GM19438 (cell line): ENCODE results near the gene OXER1.

ENCODE experiments used
- ATAC-seq: cut with Tn5 transposase; IDR thresholded peaks from one replicate; pipeline ENCODE4 v1.9.1; 2021; ENCODE audit warnings: low read depth; ENCODE audit not compliant: unreplicated experiment

Gene OXER1, protein sequence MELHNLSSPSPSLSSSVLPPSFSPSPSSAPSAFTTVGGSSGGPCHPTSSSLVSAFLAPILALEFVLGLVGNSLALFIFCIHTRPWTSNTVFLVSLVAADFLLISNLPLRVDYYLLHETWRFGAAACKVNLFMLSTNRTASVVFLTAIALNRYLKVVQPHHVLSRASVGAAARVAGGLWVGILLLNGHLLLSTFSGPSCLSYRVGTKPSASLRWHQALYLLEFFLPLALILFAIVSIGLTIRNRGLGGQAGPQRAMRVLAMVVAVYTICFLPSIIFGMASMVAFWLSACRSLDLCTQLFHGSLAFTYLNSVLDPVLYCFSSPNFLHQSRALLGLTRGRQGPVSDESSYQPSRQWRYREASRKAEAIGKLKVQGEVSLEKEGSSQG

DNA sequence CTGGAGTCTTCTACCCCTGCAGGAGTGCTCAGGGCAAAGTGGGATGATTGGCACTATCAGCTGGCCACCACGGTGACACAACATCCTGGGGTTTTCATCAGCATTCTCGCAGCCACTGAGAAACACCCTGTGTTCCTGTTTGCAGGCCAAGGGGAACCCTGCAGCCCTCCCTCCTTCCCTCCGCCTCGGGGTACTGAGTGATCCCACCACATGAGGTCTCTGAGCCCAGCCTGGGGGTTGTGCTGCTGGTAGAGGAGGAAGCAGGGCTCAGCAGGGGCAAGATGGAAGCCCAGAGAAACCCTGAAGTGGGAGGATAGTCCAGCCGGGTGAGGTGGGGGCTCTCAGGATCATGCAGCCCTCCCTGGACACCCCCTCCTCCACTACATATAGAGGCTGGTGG is at the start of gene OXER1:
OXER1 (minus strand) TSS at position 40 of the 400 bp plus-strand sequence. CDS start 73 bp downstream, outside the sequence.
- ATAC-seq, result no peak

DNA sequence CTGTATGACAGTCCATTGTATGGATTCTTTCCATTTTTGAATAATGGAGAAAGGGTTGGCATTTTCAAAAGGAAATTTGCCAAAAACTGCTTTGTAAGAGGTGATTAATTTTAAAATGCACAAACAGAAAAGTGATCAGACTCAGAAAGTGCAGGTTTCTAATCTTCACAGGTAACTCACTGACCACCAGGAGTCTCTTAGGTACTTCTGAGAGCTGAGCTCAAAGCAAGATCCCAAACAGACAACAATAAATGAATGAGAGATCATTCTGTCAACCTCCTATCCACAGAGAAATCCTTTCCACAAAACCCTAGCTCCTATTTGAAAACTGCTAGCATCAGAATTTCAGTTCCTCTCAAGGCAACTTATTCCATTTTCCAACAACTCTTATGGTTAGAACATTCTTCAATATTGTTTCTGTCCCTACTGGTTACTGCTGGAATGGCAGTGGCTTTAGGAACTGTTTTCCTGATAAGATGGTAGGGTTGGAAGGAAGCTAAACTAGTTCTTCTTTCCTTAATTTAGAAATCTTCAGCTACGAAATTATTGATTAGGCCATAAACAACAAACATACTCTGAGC is 49.1 kb upstream of the OXER1 start:
- no peak for ATAC-seq

DNA sequence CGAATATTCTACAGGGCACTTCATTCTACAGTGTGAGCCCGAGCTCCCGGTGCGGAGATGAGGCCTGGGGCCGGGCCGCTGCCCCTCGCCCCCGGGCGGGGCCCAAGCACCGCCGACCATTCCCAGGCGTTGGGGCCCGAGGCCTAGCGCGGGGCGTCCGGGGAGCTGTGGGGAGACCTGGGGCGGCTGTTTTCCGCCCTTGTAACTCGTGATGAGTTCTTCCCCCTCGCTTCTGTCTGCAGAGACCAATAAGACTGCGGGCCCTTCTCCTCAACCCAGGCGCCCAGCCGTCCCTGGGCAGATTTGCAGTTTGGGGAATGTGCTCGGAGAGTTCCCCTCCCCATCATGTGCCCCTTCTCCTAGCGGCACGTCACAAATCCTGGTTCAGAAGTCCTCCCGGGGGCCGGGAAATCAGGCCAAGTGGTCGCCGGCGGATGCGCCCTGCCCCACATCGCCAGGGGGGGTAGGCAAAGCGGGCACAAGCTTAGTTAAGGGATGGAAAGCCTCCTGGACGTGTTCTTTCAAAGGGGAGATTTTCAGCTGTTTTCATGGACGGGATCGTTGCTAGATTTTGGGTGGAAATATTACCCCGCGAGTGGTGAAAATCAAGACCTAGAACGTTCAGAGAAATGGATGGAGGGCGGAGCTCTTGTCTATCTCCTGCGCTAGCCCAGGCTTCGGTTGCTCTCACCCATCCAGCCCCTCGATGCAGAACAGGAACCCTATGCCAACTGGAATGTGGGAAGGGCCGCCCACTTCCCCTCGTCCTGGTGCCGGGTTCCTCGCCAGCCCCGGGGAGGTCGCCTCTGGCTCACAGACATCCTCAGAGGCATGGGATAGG is 47.3 kb upstream of the OXER1 start:
- ATAC-seq, result peak; percentile 8

DNA sequence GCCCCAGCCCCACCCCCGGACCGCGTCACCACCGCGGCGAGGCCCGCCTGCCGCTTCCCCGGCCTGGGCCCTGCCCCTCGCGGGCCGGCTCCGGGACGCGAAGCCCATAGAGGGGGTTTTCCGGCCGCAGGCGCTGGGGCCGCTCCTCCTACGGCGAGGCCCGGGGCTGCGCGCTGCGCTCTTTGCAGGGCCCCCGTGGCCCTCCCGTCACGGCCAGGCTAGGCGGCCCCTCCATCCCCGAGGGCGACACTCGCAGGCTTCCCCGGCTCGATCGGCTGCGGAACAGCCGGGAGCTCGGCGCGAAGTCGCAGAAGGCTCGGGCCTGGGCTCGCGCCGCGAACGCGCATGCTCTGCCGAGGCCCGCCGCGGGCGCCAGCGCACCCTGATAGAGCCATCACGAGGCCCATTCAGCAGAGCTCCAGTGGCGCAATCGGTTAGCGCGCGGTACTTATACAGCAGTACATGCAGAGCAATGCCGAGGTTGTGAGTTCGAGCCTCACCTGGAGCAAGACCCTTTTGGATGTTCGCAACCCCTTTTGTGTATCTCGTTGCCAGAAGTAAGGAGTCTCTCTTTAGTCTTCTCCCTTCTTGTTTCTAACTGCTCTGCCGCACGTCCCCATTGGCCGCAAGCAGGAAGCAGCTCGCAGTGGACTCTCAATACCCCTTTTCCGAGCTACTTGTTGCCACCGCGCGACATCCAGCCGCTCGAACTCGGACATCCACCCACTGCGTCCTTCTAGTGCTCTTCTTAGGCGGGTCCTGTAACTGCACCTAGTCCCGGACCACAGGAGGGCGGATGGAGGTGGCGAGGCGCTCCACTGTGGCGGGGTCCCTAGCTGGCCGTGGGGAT is 46.4 kb upstream of the OXER1 start:
- peak; percentile 61 for ATAC-seq

DNA sequence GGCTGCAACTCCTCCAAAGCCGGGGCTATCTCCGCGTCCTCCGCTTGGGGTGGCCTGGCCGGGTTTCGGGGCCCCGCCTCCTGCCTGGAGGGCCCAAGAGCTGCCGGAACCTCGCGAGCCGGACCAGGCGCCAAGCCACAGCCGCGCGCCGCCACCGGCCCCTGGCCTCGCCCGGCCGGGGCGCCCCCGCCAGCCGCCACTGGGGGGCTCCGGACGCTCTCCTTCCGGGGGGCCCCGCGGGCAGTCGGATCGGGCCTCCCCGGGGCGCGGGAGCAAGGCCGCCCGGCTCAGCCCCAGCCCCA is 45.8 kb upstream of the OXER1 start:
- peak; percentile 54 for ATAC-seq

DNA sequence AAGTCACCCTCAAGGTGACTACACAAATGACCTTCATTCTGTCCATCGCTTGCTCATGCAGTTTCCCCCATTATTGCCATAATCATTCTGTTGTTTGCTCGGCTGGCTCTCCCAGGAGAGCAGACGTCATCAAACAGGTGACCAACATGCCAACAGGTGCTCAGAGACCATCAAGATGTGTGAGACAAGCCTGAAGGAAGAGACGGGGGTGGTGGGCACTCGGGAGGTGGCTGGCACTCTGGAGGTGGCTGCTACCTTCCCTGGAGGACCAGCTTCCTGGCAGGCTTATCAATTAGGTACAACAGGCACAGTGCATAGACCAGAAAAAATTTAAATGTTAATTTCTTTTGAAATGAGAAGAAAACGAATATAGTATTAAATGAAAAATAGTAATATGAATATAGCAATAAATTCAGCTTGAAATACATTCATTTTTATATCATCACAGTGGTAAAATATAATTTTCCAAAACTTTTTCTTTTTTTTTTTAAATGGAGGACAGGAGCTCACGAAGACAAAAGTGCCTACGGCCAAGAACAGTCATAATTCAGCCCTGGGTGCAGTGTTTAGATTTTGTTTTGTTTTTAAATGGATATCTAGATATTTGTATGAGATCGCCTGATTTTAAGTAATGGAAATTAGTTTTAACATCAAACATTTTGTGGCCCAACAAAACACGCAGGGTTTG is 45.3 kb upstream of the OXER1 start:
- ATAC-seq, result no peak

DNA sequence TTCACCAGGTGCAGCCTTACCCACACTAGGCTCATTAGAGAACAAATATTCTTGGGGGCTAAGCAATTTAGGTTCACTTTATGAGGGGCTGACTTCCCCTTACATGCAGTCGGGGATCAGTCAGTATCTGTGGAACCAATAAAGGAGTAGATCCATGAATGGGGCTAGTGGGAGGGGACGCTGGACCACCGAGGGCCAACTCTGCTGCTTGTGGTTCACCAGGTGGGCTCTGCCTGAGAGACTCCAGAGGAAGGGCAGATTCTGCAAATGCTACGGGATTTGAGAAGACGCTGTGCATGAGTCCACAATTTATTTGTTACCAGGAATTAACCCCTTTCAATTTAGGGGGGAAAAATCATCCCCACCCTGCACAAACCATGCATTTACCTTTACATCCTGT is 44.4 kb upstream of the OXER1 start:
- no peak for ATAC-seq

DNA sequence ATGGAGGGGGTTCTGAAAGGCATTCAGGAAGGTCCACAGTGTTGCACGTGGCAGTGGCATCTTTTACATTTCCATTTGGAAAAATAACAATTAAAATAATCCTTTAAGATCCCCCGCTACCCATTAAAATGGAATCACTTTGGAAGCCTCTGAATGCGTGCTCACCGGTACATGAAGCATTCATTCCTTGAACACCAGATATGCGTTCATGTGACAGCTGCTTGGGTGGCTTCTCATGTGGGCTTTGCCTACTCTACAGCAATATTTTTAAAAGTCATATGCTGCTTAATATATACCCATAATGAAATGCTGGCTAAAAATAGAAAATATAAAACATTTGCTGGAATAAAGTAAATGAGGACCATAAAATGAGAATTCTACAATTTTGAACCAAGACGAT is 42.9 kb upstream of the OXER1 start:
- no peak for ATAC-seq

DNA sequence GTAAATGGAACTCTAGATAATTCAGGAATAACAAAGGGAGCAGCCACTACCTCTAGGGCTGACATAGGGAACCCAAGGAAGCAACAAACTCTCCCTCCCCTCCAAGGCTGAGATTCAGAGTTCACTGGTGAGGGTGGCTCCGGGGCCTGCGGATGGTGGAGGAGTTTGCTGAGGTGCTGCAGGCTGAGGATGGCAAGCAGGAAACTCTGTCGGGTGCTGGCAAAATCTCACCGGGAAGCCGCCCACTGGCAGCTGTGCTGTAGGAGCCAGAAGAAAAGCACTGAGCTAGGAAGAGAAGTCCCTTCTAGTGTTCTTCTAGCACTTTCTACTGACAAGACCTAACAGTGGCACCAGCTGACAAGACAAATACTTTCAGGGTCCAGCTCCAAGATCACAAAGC is 41.0 kb upstream of the OXER1 start:
- no peak for ATAC-seq

DNA sequence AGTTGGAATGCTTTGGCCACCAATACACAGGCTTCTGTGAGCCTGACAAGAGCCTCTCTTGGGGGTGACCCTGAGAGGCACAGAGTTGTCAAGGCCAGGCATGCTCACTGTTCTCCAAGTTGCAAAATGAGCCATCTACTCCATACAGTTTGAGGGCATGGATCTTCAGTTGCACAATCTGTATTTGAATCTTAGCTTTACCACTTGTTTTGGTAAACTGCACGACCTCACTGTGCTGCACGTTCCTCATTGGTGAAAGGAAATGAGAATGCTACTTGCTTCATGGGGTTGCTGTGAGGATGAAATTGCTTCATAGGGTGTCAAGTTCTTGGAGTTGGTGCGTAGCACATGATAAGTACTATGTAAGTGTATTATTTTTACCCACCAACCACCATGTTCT is 40.4 kb upstream of the OXER1 start:
- ATAC-seq, result no peak

DNA sequence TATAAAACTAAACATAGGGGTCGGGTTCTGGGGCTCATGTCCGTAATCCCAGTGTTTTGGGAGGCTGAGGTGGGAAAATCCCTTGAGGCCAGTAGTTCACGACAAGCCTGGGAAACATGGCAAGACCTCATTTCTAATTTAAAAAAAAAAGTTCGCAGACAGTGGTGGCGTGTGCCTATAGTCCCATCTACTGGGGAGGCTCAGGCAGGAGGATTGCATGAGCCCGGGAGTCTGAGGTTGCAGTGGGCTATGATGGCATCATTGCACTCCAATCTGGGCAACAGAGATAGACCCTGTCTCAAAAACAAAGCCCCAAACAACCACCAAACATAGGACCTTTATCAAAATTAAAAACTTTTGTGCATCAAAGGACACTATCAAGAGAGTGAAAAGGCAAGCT is 38.2 kb upstream of the OXER1 start:
- no peak for ATAC-seq

DNA sequence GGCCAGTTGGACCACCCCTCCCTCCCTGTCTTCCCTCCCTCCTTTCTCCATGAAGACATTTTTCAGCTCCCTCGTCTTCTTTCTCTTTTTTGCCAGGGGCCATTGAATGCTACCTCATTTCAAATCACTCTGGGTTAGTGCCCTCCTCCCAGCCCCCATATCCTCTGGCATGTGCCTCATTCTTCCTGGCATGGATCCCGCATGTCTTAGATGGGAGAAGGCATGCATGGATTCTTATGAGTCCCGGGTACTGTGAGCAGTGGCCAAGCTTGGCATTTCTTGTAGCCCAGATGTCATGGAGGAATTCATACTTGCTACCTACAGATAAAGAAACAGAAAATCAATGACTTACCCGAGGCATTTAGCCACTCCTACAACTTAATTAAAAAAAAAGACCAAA is 37.4 kb upstream of the OXER1 start:
- no peak for ATAC-seq

DNA sequence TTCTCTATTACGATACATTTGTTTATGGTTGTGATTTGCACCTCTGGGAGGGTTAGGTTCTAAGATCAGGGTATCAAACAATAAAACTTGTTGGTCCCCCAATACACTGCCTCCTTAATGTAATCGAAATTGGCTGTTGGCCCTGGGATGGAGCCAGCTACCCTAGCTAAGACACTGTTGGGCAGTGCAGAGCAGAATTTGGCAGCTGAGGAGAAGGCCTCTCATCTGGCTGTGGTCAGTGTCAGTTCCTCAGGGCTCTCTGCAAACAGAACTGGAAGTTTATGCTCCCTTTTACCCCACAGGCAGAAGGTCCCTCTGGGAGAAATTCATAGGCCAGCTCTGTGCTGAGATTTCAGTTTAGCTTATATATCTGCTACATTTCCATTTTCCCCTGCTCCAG is 37.0 kb upstream of the OXER1 start:
- ATAC-seq, result no peak

DNA sequence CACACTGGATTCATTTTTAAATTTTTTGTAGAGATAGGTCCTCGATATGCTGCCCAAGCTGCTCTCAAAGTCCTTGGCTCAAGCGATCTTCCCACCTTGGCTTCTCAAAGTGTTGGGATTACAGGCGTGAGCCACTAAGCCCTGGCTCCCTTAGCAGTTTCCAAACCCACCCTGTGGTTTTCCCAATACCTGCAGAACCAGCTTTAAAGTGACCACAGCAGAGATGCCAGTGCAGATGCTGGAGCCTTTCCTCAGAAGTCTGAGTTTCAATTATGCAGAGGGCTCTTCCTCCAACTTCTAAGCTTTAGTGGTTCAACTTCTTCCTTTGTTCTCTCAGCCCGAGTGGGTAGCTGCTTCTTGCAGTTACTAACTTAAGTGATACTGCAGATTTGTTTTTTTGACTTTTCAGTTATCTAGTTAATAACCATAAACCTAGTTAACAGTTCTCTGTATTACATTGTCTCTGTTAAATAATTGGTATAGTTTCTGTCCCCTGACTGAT is 36.6 kb upstream of the OXER1 start:
- ATAC-seq, result no peak

DNA sequence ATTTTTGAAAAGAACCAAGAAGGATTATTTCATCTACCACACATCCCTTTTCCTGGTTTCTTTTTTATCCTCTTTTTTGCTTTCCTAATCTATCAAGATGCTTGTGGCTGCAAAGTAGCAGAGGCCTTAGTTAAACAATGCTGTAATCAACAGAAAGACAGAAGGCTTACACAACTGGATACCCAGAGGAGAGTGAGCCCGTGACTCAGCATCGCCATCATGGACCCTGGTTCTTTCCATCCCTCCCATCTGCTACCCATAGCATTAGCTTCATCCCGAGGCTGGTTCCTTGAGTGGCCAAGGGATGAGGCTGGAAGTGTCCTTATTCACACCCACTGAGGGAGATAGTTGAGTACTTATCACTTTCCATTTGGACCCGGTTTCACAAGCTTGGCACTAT is 35.9 kb upstream of the OXER1 start:
- ATAC-seq, result no peak

DNA sequence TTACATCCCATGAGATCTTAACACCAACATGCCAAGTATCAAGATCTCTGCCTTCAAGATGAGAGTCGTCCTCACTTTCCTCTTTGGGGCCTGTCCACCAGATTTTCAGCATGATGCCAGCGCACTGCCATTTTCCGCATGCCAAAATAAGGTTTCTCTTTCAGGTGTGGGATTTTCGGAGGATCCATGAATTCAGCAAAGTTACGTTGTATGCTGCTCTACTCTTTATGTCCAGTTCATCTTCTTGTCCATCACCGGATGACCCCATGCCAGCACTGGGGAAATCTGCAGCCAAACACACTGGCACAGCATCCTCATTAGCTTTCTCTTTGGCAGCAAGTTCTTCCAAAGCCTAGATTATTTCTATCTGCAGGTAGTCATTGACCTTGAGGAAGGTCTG is 33.3 kb upstream of the OXER1 start:
- no peak for ATAC-seq

DNA sequence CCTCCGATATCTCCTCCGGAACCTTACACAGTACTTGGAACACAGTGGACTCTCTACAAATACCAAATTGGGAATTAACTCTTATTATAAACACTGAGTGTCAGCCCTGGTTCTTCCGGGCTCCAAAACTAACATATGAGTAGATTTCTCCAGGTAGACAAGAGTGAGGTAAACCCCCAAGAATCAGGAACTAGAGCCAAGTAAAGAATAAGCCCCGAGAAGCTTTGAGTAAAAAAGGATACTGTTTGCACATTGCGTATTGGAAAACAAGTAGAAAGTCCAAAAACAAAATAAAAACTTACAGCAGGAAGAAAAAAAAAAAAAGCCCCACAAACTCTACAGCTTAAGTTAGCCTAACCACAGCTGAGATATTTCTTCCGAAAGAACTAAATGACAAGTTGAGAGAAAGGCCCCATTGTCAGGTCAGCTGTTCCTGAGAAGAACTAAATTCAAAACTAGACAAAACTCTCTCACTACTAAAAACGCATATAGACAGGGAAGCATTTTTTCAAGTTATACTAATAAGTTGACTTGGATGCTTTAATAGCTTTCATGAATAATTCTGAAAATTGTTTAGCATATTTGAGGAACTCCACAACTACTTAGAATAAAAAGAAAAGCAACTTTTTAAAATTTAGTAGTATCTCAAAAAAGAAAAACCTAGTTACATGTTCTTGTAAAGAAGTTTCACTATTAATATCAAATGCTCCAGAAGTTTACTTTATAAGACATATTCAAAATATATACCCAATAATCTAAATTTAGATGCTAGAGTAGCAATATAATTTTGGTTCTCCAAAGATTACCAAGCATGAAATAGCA is 32.7 kb upstream of the OXER1 start:
- ATAC-seq, result peak; percentile 30

DNA sequence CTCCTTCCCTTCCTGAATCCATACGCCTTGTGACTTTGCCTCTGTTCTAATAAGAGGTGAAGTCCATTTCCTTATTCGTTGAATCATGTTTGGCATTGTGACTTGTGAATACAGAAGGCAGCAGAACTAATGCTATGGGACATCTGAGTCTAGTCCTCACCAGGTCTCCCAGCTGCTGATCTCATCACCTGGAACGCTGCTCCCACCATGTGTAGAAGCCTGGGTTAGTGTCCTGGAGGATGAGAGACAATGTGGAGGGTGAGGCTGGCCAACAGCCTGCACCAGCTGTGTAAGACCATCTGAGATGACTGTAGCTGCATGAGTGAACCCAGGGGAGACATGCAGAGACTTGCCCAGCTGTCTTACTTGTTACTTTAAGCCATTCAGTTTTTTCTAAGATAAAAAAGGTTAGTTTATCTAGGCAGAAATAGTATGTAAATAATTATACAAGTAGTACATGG is 31.9 kb upstream of the OXER1 start:
- no peak for ATAC-seq

DNA sequence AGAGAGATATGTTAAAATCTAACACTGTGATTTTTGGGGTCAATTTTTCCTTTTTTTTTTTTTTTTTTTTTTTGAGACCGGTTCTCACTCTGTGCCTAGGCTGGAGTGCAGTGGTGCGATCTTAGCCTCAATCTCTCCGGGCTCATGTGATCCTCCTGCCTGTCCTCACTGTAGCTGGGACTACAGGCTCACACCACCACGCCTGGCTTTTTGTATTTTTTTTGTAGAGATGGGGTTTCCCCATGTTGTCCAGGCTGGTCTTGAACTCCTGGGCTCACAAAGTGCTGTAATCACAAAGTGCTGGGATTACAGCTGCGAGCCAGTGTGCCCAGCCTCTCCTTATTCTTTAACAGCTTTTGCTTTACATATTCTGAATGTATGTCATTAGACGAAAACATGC is 31.3 kb upstream of the OXER1 start:
- ATAC-seq, result no peak
